HG02970 (cell line): ENCODE measurements around the gene IGF1R.

Experiments used
- ATAC-seq: cut with Tn5 transposase; IDR thresholded peaks from one replicate; pipeline ENCODE4 v1.9.1; 2021; ENCODE audit warnings: mild to moderate bottlenecking, moderate library complexity, moderate number of reproducible peaks; ENCODE audit not compliant: unreplicated experiment, low FRiP score

Gene IGF1R

DNA sequence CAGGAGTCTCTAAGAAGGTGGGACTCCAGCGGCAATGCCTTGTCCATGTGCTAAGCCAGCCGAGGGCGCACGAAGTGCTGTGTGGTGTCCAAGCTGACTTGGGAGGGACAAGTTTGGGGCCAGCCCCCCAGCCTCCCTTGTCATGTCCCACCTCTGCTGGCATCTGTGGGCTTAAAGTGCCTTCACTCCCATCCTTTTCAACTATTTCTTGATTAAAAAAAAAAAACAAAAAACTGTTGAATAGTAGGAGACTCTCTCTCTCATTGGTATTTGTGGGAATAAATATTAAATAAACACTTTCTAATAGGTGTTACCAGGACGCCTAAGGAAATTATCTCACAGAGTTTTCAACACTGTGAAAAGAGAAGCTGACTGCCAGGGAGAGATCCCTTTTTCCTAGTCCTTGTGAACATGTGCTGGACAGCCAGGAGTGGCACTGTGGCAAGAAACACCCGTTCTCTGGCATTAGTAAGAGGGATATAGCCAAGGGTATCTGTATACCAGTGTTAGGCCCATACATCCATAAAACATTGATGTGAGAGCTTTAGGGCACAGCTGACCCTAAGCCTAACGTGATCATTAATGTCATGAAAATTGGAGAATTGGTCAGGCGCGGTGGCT lies 158.0 kb downstream of the IGF1R start:
- ATAC-seq = no peak

DNA sequence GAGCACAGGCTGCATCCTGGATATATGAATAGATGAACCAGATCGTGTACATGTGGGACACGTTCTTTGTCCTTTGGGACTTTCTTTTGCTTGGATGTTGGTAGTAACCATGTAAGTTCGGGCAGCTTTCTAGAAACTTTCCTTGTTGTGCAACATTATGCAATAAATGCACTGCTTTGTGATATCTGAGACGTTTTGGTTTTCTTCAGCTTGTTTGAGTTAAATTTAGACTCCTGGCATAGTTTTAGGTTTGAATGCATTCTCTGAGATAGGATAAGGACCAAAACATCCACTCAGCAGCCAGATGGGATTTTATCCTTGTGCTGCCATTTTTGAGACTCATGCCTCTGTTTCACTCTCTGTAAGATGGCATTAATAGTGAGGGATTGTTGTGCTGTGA lies 158.9 kb downstream of the IGF1R start:
- no peak for ATAC-seq

DNA sequence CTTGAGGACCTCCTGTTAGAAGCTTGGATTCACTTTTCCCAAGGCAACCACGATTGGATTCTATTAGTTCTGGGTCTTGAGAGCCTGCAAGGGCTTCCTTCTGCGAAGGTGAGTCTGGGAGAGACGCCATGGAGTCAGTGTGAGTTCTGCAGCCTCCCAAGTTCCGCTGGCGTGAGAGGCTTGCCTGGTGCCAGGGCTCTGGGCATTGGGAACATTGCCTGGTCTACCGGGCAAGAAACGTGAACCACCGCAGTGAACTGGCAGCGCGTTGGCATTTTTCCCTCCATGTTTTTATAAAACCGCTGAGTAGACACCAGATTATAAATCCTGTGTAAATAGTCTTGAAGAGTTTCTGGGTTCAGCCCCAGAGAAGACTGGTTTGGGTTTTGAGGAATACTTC lies 160.9 kb downstream of the IGF1R start:
- no peak for ATAC-seq

DNA sequence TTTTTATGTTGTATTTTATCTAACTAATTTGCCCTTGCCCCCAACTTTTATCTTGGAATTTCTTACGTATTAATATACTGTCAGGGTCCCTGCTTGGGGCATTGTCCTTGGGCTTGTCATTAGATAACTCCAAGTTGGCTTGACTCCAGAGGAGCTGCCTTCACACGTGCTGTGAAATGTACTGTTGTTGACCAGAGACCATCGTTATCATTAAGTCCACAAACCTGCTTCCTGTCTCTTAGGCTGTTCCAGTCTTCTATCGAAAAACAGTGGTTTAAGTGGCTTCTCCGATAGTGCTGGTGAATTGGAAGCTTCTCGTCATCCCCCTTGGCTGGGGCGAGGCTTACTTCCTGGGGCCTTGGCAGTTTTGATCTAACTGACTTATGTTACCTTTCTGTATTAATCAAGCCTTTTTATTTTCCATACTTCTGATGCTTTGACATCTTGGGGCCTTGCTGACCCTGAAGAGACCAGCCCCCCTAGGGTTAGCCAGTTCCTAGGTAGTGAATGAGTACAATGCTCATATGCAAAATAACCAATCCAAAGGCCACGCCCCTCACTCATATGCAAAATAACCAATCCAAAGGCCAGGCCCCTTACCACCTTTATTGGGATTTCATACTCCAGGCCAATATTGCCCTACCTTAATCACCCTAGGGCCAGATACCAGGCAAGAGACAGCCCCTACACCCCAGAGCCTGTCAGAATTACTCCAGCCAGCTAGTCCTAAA lies 164.5 kb downstream of the IGF1R start:
- no peak for ATAC-seq

DNA sequence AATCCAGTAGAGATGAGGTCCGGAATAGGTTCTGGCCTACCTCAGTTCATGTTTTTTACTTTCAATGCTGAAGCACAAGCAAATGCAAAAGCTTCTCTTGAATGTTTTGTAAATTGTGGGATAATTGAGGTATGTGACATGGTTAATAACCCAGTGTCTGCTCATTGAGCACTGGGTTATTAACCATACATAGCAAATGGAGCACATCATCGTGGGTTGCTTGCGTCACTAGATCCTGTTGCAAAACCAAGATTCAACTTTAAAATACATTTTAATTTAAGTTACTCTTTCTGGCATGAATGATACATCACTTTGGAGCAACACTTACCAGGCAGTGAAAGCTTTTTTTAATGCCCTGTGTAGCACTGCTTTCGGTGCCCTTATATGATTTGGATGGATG lies 165.6 kb downstream of the IGF1R start:
- ATAC-seq = no peak

DNA sequence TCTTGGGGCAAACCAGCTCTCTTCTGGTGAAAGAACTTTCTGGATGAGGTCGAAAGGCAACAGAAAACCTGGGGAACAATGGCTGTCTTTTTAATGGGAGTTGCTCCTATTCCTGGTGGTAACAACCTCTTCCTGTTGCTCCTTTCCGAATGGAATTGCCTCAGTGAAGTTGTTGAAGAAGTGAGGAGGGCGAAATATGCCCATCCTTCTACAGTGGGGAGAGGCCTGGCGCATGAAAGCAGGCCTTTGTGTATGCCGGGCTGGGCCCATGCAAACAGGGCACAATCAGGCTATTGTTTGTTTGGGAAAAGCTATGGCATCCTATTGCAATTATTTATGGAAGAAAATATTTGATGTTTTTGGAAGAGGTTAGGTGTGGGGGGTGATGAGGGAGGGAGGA lies 166.9 kb downstream of the IGF1R start:
- ATAC-seq = no peak

DNA sequence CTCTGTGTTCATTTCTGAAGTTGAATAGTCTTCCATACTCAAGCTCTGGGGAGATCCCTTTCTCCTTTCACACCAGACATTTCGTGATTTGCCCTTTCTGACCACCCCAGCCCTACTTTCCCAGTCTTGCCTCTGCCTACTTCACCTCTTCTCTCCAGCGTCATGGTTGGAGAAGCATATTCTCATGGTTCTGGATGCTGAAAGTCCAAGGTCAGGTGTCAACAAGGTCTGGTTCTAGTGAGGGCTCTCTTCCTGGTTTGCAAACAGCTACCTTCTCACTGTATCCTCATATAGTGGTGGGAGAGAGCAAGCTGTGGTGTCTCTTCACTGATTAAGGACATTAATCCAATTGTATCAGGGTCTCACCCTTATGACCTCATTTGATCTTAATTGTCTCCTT lies 169.4 kb downstream of the IGF1R start:
- no peak for ATAC-seq

DNA sequence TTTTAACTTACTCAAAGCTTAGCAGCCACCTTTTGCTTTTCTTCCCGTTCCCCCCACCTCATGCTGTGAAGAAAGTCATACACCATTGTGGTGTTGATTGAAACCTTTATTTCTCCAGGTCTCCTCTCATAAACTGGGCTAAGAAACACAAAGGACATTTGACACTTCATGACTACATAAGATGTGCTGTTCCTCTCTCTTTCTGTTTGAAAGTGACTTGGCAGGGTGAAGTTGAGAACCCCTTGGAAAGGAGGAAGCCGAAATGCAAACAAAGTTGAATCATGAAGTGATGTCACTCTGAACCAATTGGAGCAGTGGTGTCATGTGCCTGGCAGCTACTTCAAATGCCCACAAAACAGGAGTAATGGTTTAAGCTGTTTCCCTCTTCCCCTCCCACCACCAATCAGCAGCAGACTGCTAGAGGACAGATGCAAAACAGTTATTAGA lies 174.7 kb downstream of the IGF1R start:
- no peak for ATAC-seq

DNA sequence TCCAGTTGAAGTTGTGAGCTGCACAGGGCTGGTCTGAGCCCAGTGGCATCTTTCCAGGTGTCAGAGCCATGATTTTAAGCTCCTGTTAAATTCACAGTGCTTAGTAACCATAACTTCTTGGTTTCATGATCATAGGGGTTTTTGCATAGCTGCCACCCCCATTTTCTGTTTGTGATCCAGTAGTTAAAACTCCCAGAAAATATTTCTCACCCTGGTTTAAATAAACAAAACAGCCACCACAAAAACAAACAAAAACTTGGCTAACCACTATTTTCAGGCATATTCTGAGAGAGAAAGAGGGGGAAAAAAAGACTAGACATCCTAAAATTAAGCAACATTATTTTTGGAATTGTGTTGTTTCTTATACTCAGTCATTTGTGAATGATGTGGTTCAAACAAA lies 175.3 kb downstream of the IGF1R start:
- ATAC-seq = no peak

DNA sequence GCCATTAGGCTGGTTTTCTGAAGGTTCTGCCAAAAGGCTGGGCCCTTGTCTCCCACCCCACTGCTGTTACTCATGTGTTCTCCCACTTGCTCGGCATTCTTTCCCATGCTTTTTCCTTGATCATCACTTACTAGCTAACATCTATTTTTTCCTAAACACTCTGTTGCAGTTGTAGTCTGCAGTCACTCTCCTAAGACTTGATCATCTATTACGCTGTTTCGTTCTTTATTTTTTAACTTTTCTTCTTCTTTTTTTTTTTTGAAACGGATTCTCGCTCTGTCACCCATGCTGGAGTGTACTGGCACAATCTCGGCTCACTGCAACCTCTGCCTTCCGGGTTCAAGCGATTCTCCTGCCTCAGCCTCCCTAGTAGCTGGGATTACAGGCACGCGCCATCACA lies 176.3 kb downstream of the IGF1R start:
- no peak for ATAC-seq

DNA sequence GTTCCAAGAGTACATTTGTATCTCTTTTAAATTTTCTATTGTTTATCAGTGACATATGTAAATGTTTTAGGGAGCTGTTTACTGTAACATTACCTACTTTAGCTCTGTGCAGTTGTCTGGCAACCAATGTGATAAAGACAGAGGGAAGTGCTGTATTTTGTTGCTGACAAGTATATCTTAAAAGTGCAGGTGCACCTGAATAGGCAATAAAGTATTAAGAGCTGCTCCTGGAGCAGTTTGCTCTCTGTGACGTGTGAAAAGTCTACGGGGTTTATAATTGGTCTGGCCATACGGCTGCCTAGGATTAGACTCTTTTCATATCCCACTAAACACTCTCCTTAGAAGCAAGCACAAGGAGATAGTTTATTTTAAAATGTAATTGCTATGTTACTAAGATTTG lies 178.3 kb downstream of the IGF1R start:
- ATAC-seq = no peak

DNA sequence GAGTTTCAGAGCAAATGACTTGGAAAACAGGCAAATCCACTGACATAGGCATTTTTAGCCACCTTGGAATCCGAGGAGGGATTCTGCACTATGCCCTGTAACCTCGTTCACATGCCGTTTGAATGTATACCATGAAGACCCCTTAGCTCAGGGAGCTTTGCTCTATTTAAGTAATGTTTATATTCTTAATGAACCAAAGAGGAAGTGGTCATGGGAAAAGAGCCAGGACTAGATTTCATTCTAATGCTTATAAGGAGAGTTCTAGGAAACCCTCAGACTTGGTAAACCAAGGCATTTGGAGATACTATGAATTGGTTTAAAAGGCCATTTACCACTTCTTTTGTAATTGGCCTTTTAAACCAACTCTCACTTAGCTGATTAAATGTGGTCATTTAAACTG lies 178.9 kb downstream of the IGF1R start:
- ATAC-seq = no peak

DNA sequence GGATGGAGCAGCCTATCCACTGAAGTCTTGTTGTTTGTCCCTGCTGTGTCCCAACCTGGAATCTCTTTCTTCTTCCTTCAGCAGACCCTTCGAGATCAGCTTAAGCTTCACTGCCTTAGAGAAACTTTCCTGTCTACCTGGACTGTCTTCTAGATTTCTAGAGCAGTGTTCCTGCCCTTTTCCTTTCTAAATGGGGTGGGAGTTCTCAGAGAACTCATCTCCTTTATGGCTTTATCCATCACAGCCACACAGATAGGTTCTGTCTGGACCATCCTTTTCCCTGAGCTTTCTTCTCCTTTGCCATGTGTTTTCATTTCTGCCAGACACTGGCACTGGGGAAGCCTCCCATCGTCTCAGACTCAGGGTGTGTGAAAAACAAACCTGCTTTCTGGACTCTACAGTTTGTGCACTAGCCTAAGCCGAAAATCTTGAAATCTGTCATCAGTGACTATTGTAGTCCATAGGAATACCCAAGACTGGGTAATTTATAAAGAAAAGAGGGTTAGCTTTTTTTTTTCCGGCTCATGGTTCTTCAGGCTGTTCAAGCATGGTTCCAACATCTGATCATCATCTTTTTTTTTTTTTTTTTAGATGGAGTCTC lies 181.8 kb downstream of the IGF1R start:
- no peak for ATAC-seq

DNA sequence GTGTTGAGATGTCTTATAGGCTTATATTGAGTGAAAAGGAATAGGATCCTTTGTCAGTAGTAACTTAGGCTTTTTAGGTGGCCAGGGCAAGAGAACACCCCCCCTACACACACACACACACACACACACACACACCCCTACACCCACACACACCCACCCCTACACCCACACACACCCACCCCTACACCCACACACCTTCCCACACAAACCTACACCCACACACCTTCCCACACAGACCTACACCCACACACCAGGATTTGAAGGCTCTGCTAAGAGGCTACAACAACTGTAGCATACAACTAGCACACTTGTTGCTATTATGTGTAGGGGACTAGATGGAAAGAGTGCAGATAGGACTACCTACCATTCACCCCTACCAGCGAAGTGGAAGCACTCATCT lies 186.6 kb downstream of the IGF1R start:
- no peak for ATAC-seq

DNA sequence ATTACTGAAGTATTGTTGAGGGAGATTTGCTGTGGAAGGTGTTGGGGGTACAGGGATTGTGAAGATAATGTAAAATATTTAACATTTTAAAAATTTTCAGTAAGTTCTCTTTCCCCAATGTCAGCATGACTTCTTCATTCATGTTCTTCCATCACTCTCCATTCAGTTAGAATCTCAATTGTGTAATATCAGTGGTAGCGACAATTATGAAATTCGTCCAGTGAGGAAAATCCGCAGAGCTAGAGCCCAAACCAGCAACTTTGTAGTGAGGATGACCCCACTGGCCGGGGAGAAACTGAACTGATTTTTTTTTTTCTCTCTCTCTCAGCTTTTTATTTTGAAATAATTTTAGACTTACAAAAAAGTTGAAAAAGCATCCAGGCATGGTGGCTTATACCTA lies 187.5 kb downstream of the IGF1R start:
- ATAC-seq = no peak

DNA sequence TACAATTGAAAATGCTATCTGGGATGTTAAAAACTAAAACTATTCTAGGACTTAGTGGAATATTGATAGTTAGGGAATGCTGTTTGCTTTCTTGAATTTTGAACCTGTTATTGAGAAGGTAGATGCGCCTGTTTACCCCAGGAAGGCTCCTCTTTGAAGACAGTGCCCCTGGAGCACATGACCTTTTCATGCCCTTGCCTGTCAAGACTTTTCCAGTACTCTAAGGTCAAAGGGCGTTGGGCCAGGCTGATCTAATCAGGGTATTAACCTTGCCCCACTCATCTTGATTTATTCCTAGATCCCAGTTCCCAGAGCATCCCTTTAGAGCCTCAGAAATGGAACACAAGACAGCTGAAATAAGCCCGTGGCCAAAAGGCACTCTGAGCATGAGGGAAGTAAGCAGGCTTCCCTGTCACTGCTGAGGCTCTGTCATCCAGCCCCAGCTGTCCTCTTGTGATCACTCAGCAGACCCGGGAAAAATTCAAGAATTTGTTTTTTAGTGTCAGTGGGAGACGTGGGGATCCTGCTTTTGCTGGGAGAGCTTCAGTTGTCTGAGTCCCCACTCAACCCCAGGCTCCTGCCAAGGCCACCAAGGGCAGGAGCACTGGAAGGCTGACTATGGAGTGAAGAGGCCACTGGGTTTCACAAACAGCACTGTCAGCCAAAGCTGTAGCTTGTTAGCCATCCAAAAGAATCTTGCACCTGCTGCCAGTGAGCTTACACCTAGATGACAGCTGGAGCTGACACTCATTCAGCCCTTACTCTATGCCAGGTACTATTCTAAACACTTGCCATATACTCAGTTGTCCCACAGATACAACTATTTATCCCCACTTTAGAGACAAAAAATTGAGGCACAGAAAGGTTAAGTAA lies 190.3 kb downstream of the IGF1R start:
- no peak for ATAC-seq

DNA sequence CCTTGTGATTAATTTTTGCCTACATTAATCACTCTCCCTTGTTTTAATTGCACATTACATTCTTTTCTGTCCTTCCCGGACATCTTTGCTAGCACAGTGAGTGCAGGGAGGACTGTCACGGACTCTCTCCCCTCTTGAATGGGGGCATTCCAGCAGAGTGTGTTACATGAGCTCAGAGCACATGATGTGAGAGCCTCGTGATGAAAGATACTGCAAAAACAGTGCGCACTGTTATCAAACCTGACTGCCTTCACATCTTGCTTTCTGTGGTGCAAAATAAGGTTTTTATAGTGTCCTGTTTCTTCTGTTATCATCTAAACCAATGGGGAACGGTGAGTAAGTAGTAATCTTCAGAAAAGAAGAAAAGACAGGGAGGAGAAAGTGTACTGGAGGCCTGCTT lies 191.7 kb downstream of the IGF1R start:
- no peak for ATAC-seq

DNA sequence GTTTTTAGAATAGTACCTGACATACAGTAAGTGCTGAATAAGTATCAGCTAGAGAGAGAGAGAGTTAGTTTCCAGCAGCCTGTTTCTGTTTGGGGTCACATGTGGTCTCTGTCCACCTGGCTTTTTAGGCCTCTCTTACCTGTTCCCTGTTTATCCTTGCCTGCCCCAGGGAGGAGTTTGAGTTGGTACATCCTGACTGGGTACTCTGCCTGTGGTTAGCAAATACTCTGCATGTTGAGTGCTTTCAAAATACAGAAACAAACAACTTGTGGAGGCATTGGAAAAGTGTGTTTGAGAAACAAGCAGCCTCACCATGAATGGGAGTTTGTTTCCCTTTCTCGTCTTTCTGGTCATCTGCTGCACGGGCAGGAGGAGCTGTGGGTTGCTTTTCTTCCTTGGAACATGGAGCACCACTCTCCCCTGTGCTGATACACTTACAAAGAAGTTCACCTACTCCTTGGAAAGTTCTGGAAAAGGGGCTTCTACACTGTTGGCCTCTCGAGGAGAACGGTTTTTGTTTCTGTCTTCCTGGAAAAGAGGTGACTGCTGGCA lies 193.2 kb downstream of the IGF1R start:
- no peak for ATAC-seq

DNA sequence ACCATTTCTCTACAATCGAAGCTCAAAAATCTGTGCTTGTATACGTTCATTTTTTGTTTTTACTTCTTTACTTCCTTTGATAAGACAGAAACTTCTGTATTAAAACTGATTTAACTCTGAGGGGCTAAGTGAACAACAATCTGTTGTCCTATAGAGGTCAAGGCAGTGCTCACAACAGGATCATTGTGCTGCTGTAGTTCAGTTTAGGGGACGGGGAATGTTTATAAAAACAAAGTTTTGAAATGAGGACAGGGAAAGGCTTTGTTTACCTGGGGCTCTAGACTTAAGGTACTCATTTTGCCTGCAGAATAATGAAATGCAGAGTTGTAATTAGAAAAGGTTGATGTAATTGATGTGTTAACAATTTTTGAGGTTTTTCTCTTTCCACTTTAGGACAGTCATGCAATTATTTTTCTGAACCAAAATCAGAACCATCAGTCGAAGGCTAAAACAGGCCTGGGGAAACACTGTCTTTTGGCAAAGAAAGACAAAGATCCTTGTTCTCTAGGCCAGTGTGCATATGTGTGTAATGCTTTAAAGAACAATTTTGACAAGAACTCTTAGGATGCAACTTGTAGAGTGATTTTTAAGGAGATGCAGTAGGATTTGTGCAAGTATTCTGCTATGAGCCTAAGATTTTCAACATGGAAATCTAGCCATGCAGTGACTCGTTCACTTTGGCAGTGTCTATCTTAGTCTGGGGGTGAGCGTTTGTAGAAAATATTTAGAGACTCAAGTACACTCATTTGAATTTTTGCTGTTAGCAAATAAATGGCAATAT lies 194.0 kb downstream of the IGF1R start:
- ATAC-seq = no peak

DNA sequence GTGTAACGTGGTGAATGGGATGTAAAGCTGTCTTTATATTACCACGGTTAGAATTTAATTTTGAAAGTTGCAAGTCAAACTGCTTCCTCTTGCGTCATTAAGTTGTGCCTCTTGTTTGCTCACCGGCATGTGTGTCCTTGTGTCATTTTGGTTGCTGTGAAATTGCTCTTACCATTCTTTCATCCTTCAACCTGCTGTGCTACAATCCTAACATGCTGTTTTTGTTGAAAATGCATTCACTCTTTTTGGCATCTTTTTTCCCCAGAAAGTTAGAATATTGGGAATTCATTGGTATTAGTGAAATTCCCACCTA lies 194.6 kb downstream of the IGF1R start:
- no peak for ATAC-seq
